ENCODE data around the gene RRAS. TPM values are rescaled to one million over a fixed set of nuclear protein-coding genes. Genes with fewer than 3 reads are reported as not detected.

Gene RRAS
- polyA plus RNA-seq, 1 of the 3 experiments (the other 2 are of a cell fraction): 141 TPM

DNA sequence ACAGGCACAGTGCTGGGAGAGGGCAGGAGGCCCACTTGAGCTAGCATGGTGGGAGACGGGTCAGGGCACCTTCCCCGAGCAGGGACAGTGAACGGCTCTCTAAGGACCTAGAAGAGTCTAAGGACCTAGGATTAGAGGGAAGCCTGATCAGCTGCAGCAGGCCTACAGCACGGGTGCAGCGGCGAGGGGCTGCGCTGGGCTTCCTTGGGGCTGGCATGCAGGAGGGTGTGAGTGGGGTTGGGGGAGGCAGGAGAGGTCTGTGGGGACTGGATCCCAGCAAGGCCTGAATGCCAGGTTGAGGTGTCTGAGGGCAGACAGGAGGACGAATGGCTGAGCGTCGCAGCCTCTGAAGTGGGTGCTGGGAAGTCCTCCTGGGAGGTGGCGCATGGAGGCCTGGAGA lies 5.6 kb upstream of the RRAS start:
- 98% methylated on average over 11 of the region's 11 CpGs for WGBS (ENCODE audit: low lambda C conversion rate)
- H3K27me3 ChIP-seq (ENCODE audit: insufficient read depth): no peaks in the 10 kb centered on the region
- no peak overlapping the region for H3K9ac ChIP-seq
- H2AFZ ChIP-seq (ENCODE audit: low read depth): no peak overlapping the region
- no peak overlapping the region for H3K4me3 ChIP-seq (ENCODE audit: low read depth in 2 of 2, low read length in 1 of 2)
- H3K4me1 ChIP-seq (ENCODE audit: control insufficient read depth in 1 of 2, insufficient read depth in 2 of 2, low read depth in 1 of 2, low read length in 1 of 2): peaks cover 8 to 25% of the 10 kb centered on the region in 2 experiments
- H3K9me3 ChIP-seq: no peaks in the 10 kb centered on the region
- TF ChIP-seq JUND (IDR thresholded peaks at IDR 0.05) (no peak), EZH2phosphoT487 (IDR thresholded peaks at IDR 0.05; ENCODE audit: borderline replicate concordance, low read depth) (no peak), GABPA (IDR thresholded peaks at IDR 0.05; ENCODE audit: low read depth) (no peak), YY1 (IDR thresholded peaks at IDR 0.05; ENCODE audit: low read depth) (no peak), GATA2 (CRISPR knock-in tag; IDR thresholded peaks at IDR 0.05) (no peak), MEF2A (IDR thresholded peaks at IDR 0.05; ENCODE audit: borderline replicate concordance, low read depth) (no peak), USF1 (IDR thresholded peaks at IDR 0.05; ENCODE audit: borderline replicate concordance, low read depth) (no peak), CTCF (IDR thresholded peaks at IDR 0.05) (no peak), SMC3 (IDR thresholded peaks at IDR 0.05; ENCODE audit: low read depth, low read length) (no peak), USF2 (IDR thresholded peaks at IDR 0.05; ENCODE audit: borderline replicate concordance, low read depth, low read length) (no peak), RAD21 (IDR thresholded peaks at IDR 0.05; ENCODE audit: low read length) (no peak), NRF1 (IDR thresholded peaks at IDR 0.05; ENCODE audit: low read depth, low read length) (no peak), ELF1 (IDR thresholded peaks at IDR 0.05) (no peak), MXI1 (IDR thresholded peaks at IDR 0.05; ENCODE audit: low read depth, low read length) (no peak), RFX5 (IDR thresholded peaks at IDR 0.05; ENCODE audit: low read length) (no peak)
- TF ChIP-seq, protein P1, sequence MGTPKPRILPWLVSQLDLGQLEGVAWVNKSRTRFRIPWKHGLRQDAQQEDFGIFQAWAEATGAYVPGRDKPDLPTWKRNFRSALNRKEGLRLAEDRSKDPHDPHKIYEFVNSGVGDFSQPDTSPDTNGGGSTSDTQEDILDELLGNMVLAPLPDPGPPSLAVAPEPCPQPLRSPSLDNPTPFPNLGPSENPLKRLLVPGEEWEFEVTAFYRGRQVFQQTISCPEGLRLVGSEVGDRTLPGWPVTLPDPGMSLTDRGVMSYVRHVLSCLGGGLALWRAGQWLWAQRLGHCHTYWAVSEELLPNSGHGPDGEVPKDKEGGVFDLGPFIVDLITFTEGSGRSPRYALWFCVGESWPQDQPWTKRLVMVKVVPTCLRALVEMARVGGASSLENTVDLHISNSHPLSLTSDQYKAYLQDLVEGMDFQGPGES (IDR thresholded peaks at IDR 0.05; ENCODE audit: low read depth, low read length): no peak
- POLR2A ChIA-PET: interaction anchor here (1.7 kb wide), 1 partner anchor 18 kb away, joined by 7 read pairs; no protein-coding TSS in a partner anchor
- peaks cover 19% of the 10 kb centered on the region for H4K20me1 ChIP-seq (ENCODE audit: insufficient read depth)
- H3K36me3 ChIP-seq (replicated peaks in 1 of 2; ENCODE audit: control insufficient read depth in 1 of 2, insufficient read depth in 2 of 2, low read length in 1 of 2): peaks cover 29 to 40% of the 10 kb centered on the region in 2 experiments
- no peaks in the 10 kb centered on the region for H3K9me2 ChIP-seq
- CTCF ChIA-PET: interaction anchor here (0.9 to 1.1 kb wide), 2 partner anchors 20 to 27 kb away, joined by 3 to 6 read pairs; partner anchors contain the start of genes BCL2L12 and IRF3
- no peak overlapping the region for H3K27ac ChIP-seq (ENCODE audit: low read depth in 2 of 2, low read length in 1 of 2)
- H3K4me2 ChIP-seq: no peak overlapping the region
- H3F3A ChIP-seq (replicated peaks; ENCODE audit: insufficient read depth): peaks cover 9% of the 10 kb centered on the region
- H3K79me2 ChIP-seq (ENCODE audit: insufficient read depth): peaks cover 90% of the 10 kb centered on the region
- no peak for DNase-seq

Measured in SK-N-SH (cell line).